GM18867 (cell line): ENCODE data around the gene BTN3A1.
"Not testable (repeated sequence)": the region's sequence is repeated elsewhere in the genome, so short reads cannot be mapped to it uniquely, and the experiment has no call there.

Experiments used
- ATAC-seq: cut with Tn5 transposase; IDR thresholded peaks from one replicate; pipeline ENCODE4 v1.9.1; 2021; ENCODE audit warnings: mild to moderate bottlenecking, moderate library complexity; ENCODE audit not compliant: unreplicated experiment

The BTN3A1 gene

DNA sequence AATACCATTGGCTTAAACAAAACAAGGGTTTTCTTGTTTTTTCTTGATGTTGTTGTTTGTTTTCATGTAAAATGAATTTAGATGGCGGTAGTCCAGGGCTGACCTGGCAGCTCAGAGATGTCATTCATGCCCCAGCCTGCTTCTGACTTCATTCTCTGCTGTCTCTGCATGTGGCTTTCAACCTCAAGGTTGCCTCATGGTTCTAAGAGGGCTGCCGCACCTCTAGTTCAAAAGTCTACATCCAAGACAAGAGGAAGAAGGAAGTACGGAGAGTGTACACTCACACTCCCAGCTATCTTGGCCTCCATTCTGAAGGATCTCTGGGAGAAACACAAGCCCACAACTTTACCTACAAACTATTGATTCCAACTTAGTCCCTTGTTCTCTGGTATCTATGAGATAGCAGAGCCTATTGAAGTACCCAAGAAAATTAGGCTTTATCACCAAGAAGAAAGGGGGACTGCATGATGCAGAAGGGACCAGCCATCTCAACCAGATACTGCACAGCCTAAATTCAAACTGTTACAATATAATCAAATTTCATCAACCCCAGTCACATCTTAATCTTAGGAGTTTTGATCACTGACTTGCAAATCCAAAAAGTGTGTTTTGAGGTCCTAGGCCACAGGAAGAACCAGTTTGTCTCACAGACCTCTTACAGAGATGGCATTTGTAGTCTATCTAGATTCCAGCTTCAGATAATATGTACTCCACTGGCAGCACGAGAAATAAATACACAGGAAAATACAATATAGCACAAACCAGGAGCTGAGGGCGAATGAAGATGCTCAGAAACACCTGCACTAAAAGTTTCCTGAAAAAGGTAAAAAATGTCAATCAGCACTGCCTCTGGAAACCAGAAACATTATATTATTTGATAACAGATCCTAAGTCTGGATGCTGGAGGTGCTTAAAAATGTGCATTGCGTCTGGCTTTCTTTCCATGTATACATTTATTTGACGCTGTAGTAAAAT is 37.4 kb downstream of the BTN3A1 start:
- no peak for ATAC-seq

DNA sequence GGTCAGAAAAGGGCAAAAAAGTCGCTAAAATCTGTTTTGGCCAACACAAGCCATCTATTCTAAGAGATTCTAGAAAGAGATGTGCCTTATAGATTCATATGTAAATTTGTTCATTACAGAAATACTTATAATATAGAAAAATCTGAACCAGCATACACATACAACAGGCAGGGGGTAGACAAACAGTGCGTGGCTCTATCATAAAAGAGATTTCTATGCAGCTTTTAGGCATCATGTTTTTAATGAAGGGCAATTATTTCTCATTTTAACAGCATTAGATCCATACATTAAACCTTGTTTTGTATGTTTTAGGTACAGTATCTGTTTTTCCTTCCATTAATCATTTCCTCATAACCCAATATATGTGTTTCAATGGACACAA is 38.9 kb downstream of the BTN3A1 start:
- no peak for ATAC-seq

DNA sequence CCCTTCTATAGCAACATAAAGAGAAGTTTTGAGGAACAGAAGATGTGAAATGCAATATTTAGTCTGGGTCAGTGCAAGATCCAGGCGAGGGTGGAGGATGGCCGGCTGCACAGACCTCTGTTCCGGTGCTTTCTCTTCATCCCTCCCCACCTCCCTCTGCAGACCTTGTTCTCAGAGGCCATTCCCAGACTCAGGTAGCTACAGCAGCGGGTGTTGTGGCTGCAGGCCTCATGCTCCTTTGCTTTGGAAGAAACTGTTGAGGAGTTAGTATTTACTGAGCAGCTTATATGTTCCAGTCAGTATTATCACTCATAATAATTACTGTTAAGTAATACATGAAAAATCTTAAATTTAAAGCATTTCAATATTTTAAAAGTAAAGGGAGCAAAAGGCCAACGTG is 39.9 kb downstream of the BTN3A1 start:
- no peak for ATAC-seq

DNA sequence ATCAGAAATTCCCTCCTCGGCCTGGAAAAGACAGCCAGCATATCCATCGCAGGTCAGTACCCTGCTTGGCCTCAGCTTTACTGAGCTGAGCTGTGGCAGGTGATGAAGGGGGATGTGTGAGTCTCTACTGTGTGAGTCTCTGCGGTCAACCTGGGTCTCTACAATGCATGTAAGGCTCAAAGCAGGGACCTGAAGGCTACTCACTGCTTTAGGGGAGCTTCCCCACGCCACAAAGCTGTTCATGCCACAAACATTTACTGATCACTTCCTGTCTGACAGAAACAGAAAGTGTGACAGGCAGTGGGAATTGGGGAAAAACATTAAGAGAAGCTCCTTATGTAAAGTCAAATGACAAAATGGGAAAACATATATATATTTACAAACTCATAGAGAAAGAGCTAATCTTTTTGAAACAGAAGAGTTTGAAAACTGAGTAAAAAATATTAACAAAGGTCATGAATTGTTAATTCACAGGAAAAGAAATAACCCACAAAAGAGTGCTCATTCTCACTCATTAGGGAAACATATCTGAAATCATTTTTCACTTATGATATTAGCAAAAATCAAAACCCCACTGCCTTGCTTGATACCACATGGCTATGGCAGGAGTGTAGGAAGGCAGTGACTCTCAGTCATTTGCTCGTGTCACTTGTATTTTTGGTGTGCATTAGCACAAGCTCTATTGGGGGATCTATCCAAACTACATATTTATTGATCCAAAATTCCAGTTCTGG is 44.0 kb downstream of the BTN3A1 start:
- peak; percentile 80 for ATAC-seq

DNA sequence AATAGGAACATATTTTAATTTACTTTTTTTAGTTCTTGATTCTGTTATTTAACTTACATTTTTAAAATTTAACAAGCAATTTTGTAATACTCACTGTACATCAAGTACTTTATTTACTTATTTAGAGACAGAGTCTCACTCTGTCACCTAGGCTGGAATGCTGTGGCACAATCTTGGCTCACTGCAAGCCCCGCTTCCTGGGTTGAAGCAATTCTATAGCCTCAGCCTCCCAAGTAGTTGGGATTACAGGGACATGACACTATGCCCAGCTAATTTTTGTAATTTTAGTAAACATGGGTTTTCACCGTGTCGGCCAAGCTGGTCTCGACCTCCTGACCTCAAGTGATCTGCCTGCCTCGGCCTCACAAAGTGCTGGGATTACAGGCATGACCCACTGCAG is 45.2 kb downstream of the BTN3A1 start:
- ATAC-seq: no peak

DNA sequence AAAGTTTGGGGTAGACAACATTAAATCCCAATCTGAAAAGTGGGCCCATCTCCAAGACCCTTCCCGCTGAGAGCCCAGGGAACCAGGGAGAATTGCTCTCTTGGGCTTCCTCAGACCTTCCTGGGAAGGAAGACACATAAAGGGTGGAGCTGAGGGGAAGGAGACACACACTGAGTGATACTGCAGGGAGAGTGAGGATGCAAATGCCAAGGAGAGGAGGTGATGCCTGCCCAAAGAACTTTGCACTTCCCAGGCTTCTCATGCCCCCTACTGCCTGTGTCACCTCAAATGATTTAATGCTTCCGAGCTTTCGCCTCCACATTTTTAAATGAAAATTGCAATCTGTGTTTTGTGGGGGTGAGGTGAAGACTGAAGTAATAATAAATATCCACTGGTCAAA is 48.2 kb downstream of the BTN3A1 start:
- no peak for ATAC-seq

DNA sequence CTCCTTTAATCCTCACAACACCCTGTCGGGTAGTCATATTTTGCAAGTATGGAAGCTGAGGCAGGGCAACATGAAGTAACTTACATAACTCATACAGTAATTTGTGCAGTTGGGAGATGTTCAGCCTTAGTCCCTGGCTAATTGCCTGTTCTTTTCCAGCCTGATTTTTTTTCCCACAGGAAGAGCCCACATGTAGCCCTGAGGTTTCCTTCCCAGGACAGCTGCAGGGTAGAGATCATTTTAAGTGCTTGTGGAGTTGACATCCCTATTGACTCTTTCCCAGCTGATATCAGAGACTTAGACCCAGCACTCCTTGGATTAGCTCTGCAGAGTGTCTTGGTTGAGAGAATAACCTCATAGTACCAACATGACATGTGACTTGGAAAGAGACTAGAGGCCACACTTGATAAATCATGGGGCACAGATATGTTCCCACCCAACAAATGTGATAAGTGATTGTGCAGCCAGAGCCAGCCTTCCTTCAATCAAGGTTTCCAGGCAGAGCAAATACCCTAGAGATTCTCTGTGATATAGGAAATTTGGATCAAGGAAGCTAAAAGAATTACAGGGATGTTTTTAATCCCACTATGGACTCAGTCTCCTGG is 50.7 kb downstream of the BTN3A1 start:
- no peak for ATAC-seq

DNA sequence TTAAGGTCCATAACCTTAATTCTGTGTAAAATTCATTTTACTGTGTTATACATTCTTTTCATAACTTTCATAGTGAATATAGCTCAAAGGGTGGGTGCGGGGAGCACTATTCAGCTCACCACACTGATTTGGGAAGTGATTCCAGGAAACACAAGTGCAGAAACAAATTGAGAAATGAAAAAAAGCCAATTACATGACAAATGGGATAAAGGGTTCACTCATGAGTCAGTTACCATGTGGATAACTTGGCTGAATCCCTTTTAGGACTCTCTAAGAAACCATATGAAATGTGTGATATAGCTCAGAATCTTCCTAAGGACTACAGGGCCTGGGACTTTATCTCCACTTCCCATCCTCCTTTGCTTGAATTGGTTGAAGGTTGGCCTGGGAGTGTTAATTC is 52.6 kb downstream of the BTN3A1 start:
- ATAC-seq: no peak

DNA sequence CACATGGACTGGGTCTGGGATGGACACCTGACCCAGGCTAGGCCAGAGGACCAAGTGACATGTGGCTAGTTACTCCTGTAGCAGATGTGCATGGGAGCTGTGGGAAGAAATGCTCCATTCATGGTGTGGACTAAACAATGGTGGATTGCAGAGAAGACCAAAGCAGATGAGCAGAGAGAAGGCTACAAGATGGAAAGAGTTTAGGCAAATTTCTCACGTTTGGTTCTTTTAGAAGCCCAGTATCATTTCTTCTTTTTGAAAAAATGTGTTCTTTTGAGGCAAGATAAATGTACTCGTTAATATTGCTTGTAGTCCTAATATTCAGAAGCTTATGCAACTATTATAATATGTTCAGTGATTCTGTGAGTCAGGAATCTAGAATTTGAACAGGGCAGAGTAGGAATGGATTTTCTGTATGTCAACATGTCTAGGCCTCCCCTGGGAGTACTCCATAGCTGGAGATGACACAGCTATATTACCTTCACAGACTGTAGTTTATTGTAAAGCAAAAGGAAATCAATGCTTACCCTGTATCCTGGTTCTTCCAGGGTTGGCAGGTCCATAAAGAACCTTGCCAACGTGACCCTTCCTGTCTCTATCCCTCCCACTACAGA is 53.4 kb downstream of the BTN3A1 start:
- ATAC-seq: no peak

DNA sequence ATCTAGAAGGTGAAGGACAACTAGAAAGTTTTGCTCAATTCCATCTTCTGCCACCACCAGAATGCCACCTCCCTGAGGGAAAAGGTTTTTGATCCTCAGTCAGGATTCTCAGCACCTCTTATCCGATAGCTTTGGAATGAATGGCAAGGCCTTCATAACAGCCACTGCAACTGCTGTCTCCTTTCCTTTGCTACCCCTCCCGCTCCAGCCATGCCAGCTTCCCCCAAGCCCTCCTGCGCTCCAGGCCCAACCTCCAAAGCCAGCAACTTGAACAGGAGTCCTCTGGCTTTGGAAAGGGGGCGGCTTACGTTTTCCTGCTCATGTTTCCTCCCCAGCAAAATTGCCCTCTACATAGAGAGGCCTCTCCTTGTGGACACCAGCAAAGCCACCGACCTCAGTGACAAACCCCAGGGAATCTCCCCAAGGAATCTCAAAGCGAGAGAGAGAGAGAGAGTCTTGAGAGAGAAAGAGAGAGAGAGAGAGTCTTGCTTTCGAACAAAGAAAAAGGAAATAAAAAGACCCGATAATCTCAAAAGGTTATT is 55.3 kb downstream of the BTN3A1 start:
- peak; percentile 24 for ATAC-seq

DNA sequence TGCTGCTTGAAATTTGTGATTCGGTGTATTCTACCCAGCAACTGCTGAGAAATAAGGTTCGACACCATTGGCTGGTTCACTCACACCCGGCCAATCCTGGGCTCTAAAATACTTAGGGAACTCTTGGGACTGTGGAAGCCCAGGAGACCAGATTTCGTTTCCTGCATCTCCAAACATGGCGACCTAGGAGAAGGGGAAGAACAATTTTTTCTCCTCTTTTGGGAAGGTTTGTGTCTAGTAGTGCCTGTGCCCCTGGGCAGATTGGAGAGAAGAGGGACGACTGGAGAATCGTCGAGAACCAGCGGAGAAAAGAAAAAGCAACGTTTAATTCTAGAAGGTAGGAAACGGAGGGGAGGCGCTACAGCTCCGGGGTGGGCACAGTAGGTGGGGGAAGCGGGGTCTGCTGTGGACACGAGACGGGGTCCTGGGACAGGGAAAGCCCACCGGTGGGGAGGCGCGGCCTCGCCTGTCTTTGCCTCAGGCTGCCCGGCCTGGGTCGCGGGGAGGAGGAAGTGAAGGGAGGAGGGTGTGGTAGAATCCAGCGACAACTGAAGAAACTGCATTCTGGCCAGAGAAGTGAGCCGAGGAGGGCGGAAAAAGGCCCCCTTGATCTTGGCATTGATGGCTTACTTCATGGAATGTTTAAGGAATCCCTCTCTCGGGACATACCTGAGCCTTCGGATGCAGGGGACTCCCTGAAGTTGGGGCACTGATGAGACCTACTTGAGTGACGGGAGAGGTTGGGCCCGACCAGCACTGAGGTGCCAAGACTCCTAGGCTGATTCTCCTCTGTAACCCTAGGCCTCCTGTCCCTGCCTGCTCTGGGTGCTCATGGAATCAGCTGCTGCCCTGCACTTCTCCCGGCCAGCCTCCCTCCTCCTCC is 56.0 kb downstream of the BTN3A1 start, which contains the start of gene BTN2A1:
TSS of gene BTN2A1 (plus strand) at position 150 of the 883 bp plus-strand sequence. CDS start at position 832, 682 bp downstream.
- ATAC-seq: peak; percentile 96

DNA sequence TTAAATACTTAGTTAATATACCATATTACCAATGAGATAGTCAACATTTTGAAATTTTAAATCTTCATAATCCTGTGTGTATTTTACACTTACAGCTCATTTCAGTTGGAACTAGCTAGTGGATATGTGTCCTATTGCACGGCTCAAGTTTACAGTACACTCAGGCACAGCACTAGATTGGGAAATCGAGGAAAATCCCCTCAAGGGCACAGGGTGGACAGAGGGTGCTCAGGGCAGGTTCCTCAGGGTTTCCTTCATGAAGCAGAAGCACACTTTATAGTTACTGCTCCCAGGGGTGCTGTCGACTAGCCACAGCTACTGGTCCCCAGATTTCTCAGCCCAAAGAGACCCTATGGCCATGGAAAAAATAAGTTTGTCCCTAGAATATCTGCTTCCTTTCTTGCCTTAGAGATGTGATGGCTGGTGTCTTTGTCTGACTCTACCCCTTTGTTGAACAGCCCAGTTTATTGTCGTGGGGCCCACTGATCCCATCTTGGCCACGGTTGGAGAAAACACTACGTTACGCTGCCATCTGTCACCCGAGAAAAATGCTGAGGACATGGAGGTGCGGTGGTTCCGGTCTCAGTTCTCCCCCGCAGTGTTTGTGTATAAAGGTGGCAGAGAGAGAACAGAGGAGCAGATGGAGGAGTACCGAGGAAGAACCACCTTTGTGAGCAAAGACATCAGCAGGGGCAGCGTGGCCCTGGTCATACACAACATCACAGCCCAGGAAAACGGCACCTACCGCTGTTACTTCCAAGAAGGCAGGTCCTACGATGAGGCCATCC is 57.1 kb downstream of the BTN3A1 start:
- no peak for ATAC-seq

DNA sequence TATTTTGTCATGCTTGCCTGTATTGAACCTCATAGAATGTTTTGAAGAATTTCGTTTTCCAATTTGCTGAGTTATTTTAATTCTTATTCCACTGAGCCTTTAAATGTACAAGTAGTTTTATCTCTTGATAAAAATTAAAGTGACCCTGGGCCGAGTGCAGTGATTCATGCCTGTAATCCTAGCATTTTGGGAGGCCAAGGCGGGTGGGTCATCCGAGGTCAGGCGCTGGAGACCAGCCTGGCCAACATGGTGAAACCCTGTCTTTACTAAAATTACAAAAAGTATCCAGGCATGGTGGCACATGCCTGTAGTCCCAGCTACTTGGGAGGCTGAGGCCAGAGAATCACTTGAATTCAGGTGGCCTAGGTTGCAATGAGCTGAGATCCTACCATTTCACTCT is 59.3 kb downstream of the BTN3A1 start:
- ATAC-seq: not testable (repeated sequence)

DNA sequence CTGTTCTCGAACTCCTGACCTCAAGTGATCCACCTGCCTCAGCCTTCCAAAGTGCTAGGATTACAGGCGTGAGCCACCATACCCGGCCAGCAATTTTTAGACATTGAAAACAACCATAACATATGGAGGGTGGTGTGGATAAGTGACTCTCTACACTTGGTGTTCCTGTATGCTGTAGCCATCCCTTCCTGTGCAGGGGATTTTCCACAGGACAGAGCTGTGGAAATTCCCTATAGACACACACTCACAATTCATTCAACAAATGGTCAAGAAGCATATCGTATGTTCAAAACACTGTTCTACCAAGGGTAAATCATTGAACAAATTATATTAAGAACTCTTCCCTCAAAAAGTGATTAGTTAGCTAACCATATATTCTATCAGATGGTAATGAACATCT is 61.9 kb downstream of the BTN3A1 start:
- no peak for ATAC-seq

DNA sequence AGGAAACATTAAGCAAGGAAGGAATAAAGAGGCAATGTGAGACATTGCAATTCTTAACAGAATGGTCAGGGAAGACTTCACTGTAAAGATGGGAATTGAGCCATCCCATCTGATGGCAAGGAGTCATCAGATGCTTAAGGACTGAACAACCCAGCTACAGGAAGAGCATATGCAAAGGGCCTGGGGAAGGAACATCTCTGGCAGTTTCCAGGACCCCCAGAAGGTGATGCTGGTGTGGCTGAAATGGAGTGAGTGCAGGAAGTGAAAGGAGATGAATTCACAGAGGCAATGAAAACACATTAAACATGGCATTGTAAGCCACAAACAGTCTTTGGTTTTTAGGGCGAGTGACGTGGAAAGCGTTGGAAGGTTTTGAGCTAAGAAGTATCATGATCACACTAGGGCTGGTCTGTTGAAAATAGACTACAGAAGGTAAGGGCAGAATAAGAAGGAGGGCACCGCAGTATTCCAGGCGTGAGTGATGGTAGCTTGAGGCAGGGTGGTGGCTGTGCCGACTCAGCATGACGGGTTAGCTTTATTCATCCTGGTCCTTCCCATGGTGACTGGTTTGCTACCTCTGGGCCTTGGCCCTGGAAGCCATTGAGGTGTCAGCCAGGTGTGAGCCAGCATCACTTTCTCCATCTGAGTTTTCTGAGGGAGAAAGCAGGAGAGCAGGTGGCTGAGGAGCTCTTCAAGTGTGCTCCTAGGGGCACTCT is 62.5 kb downstream of the BTN3A1 start:
- ATAC-seq: no peak
